IPS-11a (cell line): Measurements from ENCODE around the gene FMNL3.

Source experiments
- H3K4me3 ChIP-seq: one replicate; pipeline ENCODE4 v1.5.1; 2013; ENCODE audit warnings: low read depth, low read length, control low read depth

FMNL3 gene

GRCh38 chr12:49655595-49656236, 51.5 kb downstream of the FMNL3 start:
- no peak overlapping the region for H3K4me3 ChIP-seq

- no peak overlapping the region for H3K4me3 ChIP-seq
Observed at GRCh38 chr12:49654715-49655114, 52.5 kb downstream of the FMNL3 start.

GRCh38 chr12:49652921-49653520, 54.2 kb downstream of the FMNL3 start:
- H3K4me3 ChIP-seq = no peak overlapping the region

GRCh38 chr12:49651855-49652254, 55.4 kb downstream of the FMNL3 start:
- no peak overlapping the region for H3K4me3 ChIP-seq

GRCh38 chr12:49649892-49650291, 57.3 kb downstream of the FMNL3 start:
- H3K4me3 ChIP-seq = no peak overlapping the region

GRCh38 chr12:49649445-49649844, 57.8 kb downstream of the FMNL3 start:
- H3K4me3 ChIP-seq = no peak overlapping the region

- no peak overlapping the region for H3K4me3 ChIP-seq
Observed at GRCh38 chr12:49648712-49649003, 58.5 kb downstream of the FMNL3 start.

- no peak overlapping the region for H3K4me3 ChIP-seq
Observed at GRCh38 chr12:49647827-49648711, 59.1 kb downstream of the FMNL3 start.

- no peak overlapping the region for H3K4me3 ChIP-seq
Observed at GRCh38 chr12:49646871-49647654, 60.1 kb downstream of the FMNL3 start.

- H3K4me3 ChIP-seq = no peak overlapping the region
Observed at GRCh38 chr12:49646331-49646830, 60.8 kb downstream of the FMNL3 start.

- no peak overlapping the region for H3K4me3 ChIP-seq
Observed at GRCh38 chr12:49645146-49646039, 61.8 kb downstream of the FMNL3 start.

- no peak overlapping the region for H3K4me3 ChIP-seq
Observed at GRCh38 chr12:49644620-49644994, 62.6 kb downstream of the FMNL3 start.

GRCh38 chr12:49643961-49644619, 63.1 kb downstream of the FMNL3 start:
- no peak overlapping the region for H3K4me3 ChIP-seq

GRCh38 chr12:49643135-49643534, 64.1 kb downstream of the FMNL3 start:
- H3K4me3 ChIP-seq = no peak overlapping the region

- no peak overlapping the region for H3K4me3 ChIP-seq
Observed at GRCh38 chr12:49642370-49642802, 64.8 kb downstream of the FMNL3 start.

GRCh38 chr12:49641748-49642369, 65.3 kb downstream of the FMNL3 start:
- no peak overlapping the region for H3K4me3 ChIP-seq

GRCh38 chr12:49636979-49637755, 70.0 kb downstream of the FMNL3 start:
- no peak overlapping the region for H3K4me3 ChIP-seq

- no peak overlapping the region for H3K4me3 ChIP-seq
Observed at GRCh38 chr12:49636574-49636973, 70.6 kb downstream of the FMNL3 start.
